NB4 (cell line): ENCODE results near the gene IVNS1ABP.

Experiments used
- POLR2A ChIP-seq: IDR thresholded peaks from 2 replicates; pipeline ENCODE4 v1.6.1; 2011; ENCODE audit warnings: mild to moderate bottlenecking; ENCODE audit not compliant: insufficient read length; ENCODE audit errors: extremely low read depth
- TF ChIP-seq, protein P1 (sequence below): IDR thresholded peaks from one replicate; pipeline ENCODE4 v1.5.1; 2012; ENCODE audit warnings: low read depth, low read length

DNA sequence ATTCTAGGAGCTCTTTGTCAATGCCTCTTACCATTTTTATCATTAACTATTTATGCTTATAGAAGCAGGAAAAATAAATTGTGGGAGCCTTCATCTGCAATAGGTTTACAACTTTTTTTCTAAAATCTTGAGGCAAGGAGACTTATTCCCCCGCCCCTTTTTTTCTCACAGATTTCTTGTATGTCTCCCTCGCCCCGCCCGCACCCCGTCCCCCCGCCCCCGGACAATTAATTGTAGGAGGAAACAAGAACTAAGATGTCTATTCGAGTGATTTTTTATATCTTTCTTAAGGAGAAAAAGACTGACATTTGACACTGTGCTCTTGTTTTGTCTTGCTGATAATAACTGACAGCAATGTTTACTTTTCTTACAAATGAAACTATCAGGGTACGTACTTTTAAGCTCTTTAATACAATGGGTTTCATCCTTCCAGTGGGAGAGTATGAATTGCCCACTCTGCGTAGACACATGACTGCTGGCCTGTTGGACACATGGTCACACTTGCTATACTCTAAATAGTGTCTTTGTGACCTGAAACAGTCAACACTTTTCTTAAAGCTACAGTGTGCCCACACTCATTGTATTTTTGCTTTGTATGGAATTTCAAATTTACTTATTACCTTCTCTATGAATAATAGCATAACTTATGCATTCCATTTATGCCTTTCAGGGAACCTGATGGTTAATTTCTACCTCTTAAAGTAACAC, 1.5 kb upstream of the IVNS1ABP start:
- TF ChIP-seq, protein P1, sequence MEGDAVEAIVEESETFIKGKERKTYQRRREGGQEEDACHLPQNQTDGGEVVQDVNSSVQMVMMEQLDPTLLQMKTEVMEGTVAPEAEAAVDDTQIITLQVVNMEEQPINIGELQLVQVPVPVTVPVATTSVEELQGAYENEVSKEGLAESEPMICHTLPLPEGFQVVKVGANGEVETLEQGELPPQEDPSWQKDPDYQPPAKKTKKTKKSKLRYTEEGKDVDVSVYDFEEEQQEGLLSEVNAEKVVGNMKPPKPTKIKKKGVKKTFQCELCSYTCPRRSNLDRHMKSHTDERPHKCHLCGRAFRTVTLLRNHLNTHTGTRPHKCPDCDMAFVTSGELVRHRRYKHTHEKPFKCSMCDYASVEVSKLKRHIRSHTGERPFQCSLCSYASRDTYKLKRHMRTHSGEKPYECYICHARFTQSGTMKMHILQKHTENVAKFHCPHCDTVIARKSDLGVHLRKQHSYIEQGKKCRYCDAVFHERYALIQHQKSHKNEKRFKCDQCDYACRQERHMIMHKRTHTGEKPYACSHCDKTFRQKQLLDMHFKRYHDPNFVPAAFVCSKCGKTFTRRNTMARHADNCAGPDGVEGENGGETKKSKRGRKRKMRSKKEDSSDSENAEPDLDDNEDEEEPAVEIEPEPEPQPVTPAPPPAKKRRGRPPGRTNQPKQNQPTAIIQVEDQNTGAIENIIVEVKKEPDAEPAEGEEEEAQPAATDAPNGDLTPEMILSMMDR = no peak
- no peak for TF ChIP-seq POLR2A
